Posterior vena cava (tissue), 2 donors: Measurements from ENCODE around the gene ADAD2. TPM values are rescaled to one million over a fixed set of nuclear protein-coding genes. Genes with fewer than 3 reads are reported as not detected.
"Not testable (repeated sequence)": the region's sequence is repeated elsewhere in the genome, so short reads cannot be mapped to it uniquely, and the experiment has no call there.

Source experiments
- DNase-seq: peaks from one replicate; pipeline ENCODE4 v3.0.0-alpha.2; 2020; ENCODE audit warnings: low spot score
- intact Hi-C, 2 donors: fragments of 100-400 bp; cut with DNase I; formaldehyde crosslinking; loops; one replicate each; pipeline versions ENCODE4 v1.14.1 to v1.14.2; 2022 to 2023
- total RNA-seq, 2 donors: library from RNA; stranded (reverse); fragmentation: NEBNext Ultra II Directional; extraction: Animal tissue kit (Norgen Biotek cat#: 25700); gene quantifications; one replicate each; pipeline ENCODE4 v1.2.1, GENCODE V29; 2021
- donor health status: DM: yes; HTN: yes; CAD: no.
- donor health status: DM: yes; HTN: yes; CAD: no.

Gene ADAD2
- total RNA-seq, 2 donors from 2014 or later: not detected

DNA sequence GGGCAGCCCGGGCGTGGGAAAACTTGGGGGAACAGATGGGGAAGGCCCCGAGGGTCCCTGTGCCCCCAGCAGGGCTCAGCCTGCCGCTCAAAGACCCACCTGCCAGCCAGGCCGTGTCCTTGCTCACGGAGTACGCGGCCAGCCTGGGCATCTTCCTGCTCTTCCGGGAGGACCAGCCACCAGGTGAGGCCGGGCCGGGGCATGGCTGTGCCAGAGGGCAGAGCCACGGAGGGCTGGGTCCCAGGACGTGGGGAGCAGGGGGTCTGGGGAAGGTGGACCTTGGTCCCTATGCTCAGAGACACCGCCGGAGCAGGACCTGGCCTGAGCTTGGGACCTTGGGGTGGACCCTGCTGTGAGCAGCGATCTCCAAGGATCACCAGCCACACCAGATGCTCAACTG, 509 bp downstream of the ADAD2 start:
- no peak for DNase-seq
- intact Hi-C loops: no loop called here

GRCh38 chr16:84193480-84193879, 2.5 kb downstream of the ADAD2 start:
- intact Hi-C loops: no loop called here
- no peak for DNase-seq

DNA sequence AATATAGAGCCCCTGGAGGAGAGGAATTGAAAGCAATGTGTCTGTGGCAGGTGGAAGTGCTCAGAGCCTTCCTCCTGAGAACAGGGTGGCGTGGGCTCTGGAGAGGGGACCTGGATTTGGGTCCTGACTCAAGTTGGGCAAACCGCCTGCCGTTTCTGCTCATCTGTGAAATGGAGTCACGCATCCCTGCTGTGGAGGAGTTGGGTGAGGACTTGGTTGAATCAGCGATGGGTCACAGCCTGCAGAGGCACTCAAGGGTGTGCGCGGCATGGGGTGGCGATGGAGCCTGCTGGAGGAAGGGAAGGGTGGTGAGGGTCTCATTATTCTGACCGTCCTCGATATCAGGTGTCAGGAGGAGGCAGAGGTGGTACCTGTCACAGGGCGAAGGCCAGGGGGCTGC, 3.1 kb downstream of the ADAD2 start:
- no peak for DNase-seq
- intact Hi-C loops: no loop called here

- DNase-seq: no peak
- intact Hi-C loops: no loop called here
These were observed 3.7 kb downstream of the ADAD2 start for GRCh38 chr16:84194470-84195200.

DNA sequence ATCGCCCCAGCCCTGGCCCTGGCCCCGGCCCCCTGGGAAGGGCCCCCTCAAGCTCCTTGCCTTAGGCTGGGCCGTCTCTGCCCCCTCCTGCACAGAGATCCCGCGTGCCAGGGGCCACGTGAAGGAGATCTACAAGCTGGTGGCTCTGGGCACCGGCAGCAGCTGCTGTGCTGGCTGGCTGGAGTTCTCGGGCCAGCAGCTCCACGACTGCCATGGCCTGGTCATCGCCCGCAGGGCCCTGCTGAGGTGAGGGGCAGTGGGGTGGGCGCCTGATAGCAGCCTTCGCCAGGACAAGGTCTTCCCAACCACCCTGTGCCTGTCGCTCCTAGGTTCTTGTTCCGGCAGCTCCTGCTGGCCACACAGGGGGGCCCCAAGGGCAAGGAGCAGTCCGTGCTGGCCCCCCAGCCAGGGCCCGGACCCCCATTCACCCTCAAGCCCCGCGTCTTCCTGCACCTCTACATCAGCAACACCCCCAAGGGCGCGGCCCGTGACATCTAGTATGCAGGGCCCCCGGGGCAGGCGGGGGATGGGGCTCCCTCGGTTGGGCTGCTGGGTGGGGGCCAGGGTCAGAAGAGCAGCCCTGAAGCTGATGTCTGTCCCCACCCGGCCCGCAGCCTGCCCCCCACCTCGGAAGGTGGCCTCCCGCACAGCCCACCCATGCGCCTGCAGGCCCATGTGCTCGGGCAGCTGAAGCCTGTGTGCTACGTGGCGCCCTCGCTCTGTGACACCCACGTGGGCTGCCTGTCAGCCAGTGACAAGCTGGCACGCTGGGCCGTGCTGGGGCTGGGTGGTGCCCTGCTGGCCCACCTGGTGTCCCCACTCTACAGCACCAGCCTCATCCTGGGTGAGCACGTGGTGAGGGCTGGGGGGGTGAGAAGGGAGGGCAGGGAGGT, 4.5 kb downstream of the ADAD2 start:
- no peak for DNase-seq
- intact Hi-C loops: no loop called here

GRCh38 chr16:84196101-84196500, 5.1 kb downstream of the ADAD2 start:
- intact Hi-C loops: no loop called here
- no peak for DNase-seq

DNA sequence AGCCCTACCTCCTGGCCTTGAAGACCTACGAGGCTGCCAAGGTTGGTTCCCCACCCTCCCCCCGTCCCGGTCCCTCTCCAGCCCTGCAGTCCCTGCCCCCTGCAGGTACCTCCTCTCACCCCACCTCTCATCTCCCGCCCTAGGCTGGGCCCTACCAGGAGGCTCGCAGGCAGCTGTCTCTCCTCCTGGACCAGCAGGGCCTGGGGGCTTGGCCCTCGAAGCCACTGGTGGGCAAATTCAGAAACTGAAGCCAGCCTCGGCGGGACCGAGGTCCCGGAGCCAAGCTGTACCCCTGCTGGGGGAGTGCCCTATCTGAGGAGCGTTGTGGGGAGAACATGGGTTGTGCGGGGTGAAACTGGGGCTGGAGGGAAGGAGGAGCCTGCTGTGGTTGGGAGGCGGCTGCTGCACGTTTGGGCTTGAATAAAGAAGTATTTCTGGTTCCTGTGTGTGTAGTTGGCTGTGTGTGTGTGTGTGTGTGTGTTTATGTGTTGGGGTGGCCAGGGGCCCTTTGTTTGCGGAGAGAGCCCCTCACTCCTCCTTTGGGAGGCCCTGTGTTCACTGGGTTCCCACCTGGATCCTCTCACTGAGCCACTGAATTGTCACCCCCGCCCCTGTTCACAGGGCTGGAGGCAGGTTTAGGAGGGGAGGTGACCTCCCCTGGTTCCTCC, 5.9 kb downstream of the ADAD2 start:
- intact Hi-C loops: no loop called here
- no peak for DNase-seq

DNA sequence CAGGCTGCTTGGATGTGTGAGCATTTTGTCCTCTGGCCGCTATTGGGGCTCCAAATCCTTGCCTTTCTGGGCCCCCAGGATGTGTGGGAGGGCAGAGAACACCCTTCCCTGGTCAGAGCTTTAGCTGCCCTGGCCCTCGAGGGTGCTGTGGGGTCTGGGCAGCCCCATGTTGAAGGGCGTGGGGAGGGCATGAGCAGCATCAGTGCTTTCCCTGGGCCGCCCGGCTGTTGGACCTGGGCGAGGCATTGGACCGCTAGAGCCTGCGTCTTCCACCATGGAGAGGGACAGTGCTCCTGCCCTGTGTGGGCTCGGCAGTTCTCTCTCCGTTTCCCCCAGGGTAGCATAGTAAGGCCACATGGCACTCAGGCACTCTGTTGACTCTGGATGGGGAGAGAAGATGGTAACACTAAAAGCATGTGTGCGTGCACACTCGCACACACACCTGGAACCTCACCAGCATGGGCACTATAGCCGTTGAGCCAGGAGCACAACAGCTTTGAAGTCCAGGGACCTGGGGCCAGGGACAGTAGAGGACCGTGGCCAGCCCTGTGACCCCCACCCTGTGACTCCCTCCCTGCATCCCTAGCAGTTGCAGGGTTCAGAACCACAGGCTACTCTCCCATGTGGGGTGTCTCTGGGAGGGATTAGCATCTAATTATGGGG, 6.6 kb downstream of the ADAD2 start:
- intact Hi-C loops: no loop called here
- DNase-seq: no peak

DNA sequence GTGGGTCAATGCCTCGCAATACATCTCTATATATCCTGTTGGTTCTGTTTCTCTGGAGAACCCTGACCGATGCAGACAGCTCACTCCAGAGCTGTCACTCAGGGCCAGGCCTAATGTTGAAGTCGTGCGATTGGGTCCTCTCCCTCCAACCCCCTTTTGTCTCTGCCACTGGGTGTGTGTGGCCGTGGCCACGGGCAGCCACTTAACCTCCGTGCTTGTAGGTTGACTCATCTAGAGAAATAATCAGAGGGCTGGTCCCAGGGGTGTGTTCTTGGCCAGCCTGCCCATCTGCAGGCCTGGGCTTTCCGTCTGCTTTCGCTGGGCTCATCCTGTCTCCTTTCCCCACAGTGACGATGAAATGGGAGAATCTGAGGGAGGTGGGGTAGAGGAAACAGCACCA, 7.4 kb downstream of the ADAD2 start:
- DNase-seq: no peak
- intact Hi-C loops: no loop called here

DNA sequence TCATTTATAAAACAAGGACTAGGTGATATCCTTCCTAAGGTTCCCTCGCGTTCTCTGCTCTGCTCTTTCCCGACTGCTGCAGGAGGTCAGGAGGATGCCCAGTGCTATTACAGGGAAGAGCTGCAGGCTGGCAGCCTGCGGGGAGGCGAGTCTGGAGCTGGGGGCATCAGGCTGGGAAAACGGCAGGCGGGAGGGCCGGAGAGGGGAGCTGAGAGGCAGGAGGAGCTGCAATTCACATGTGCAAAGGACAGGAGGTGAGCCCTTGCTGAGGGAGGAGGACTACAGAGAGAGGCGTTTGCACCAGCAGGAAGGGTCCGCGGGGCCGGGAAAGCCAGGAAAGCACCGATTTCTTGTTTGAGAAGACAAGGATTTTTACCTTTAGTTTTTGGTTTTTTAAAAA, 8.1 kb downstream of the ADAD2 start:
- no peak for DNase-seq
- intact Hi-C loops: no loop called here

- intact Hi-C loops: no loop called here
- no peak for DNase-seq
These were observed 8.9 kb downstream of the ADAD2 start for GRCh38 chr16:84199861-84200260.

DNA sequence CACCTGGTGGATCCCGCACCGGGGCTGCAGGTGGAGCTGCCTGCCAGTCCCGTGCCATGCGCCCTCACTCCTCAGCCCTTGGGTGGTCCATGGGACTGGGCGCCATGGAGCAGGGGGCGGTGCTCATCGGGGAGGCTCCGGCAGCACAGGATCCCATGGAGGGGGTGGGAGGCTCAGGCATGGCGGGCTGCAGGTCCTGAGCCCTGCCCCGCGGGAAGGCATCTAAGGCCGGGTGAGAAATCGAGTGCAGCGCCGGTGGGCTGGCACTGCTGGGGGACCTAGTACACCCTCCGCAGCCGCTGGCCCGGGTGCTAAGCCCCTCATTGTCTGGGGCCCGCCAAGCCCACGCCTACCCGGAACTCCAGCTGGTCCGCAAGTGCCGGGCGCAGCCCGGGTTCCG, 13.6 kb downstream of the ADAD2 start:
- intact Hi-C loops, DNase-seq: not testable (repeated sequence)

- intact Hi-C loops: not testable (repeated sequence)
These were observed 14.2 kb downstream of the ADAD2 start for GRCh38 chr16:84205123-84205522.

DNA sequence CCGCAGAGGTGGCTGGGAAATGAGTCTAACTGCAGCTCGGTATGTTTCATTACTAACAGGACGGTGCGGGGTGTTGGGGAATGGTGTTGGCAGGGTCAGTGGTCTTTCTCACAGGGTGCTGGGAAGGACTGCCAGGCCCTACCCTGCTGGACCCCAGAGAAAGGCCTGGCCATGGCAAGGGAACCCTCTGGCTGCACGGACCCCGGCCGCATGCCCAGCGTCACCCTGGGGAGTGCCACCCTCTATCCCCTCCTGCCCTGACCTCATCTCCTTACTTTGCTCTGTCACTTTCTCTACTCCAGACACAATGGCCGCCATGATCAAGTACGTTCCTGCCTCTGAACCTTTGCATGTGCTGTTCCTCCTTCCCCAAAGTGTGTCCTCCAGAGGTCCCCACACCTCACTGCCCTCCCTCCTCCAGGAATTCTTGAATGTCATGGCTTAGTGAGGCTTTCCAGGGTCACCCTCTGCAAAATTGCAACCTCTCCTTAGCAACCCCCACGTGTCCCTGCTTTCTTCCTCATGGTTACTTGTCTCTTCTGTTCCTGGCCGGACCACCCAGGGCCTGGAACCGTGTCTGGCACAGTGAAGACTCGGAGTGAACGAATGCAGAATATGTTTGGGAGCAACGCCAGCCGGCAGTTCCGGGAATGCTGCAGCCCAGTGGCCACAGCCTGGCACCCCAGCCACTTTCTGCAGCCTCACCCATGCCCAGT, 15.2 kb downstream of the ADAD2 start:
- no peak for DNase-seq
- intact Hi-C loops: no loop called here

More at GRCh38 chr16:84205123-84205522, 14.2 kb downstream of the ADAD2 start:
- not testable (repeated sequence) for DNase-seq

- intact Hi-C loops: no loop called here
- DNase-seq: no peak
These were observed 16.3 kb downstream of the ADAD2 start for GRCh38 chr16:84207251-84207650.

DNA sequence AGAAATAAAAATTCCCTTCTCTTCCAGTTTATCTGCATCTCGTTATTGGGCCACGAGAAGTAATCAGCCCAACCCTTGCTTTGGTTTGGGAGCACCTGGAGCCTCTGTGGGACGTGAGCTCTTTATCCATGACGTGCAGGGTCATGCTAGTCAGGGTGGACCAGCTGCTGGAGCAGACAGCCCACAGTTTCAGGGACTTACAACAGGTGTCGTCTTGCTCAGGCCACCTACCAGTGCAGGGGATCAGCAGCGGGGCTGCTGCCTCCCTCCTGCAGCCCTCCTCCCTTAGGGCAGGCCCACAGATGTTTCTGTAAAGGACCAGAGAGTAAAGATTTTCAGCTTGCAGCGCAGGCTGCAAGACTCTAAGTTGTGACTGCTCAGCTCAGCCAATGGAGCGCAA, 16.9 kb downstream of the ADAD2 start:
- intact Hi-C loops: no loop called here
- DNase-seq: no peak

GRCh38 chr16:84209989-84210388, 19.0 kb downstream of the ADAD2 start:
- intact Hi-C loops: no loop called here
- no peak for DNase-seq

DNA sequence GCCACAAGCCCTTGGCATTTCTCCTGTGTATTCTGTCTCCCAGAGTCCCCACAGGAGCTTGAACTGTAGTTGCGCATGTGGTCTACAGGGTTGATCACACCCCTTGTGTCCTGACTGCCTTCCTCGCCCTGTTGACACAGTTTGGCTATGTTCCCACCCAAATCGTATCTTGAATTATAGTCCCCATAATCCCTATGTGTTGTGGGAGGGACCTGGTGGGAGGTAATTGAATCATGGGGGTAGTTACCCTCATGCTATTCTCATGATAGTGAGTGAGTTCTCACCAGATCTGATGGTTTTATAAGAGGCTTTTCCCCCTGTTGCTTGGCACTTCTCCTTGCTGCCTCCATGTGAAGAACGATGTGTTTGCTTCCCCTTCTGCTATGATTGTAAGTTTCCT, 21.2 kb downstream of the ADAD2 start:
- intact Hi-C loops: no loop called here
- no peak for DNase-seq

DNA sequence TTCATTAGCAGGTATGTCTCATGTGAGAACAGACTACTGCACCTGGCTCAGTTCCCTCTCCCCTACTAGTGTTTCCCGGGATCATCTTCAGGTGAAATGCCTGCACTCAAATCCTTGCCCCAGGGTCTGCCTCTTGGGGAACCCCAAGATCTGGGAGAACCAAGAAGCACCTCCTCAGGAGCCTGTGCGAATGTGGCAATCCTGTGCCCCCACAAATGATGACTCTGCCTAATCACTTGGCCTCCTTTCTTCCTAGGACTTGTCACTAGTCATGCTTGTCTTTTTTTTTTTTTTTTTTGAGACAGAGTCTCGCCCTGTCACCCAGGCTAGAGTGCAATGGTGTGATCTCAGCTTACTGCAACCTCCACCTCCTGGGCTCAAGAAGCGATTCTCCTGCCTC, 21.7 kb downstream of the ADAD2 start:
- DNase-seq: no peak
- intact Hi-C loops: no loop called here
